ENCODE measurements around the gene F13A1. TPM values are rescaled to one million over a fixed set of nuclear protein-coding genes. Genes with fewer than 3 reads are reported as not detected.

The F13A1 gene
- total RNA-seq, 1 experiment from 2014 or later: not detected

GRCh38 chr6:6352772-6353171 is 32.3 kb upstream of the F13A1 start:
- no TSS peak for BruUV-seq (replicated peaks)
- no peak for TF ChIP-seq CTCF (IDR thresholded peaks at IDR 0.05; ENCODE audit: unreplicated experiment)
- no peak overlapping the region for H3K4me3 Mint-ChIP-seq (ENCODE audit: low read depth, unreplicated experiment)

GRCh38 chr6:6351511-6352025 is 31.1 kb upstream of the F13A1 start:
- BruUV-seq (replicated peaks): no TSS peak
- H3K27me3 Mint-ChIP-seq (ENCODE audit: unreplicated experiment): peaks cover 13% of the 10 kb centered on the region
- no peak overlapping the region for H3K27ac Mint-ChIP-seq (ENCODE audit: unreplicated experiment)
- intact Hi-C loops (cut with micrococcal nuclease; ENCODE audit: unreplicated experiment): no loop called here
- DNase-seq: no peak
- no peak overlapping the region for H3K4me3 Mint-ChIP-seq (ENCODE audit: low read depth, unreplicated experiment)
- no peaks in the 10 kb centered on the region for H3K4me1 Mint-ChIP-seq (ENCODE audit: low read depth, unreplicated experiment)
- no peaks in the 10 kb centered on the region for H3K9me3 Mint-ChIP-seq (ENCODE audit: low read depth, unreplicated experiment)
- H3K36me3 Mint-ChIP-seq (ENCODE audit: insufficient read depth, unreplicated experiment): no peaks in the 10 kb centered on the region
- CTCF ChIA-PET: no interaction called here
- no peak for TF ChIP-seq CTCF (IDR thresholded peaks at IDR 0.05; ENCODE audit: unreplicated experiment)

More at GRCh38 chr6:6352772-6353171, 32.3 kb upstream of the F13A1 start:
- no peaks in the 10 kb centered on the region for H3K9me3 Mint-ChIP-seq (ENCODE audit: low read depth, unreplicated experiment)
- intact Hi-C loops (cut with micrococcal nuclease; ENCODE audit: unreplicated experiment): no loop called here
- no peak for DNase-seq
- no peak overlapping the region for H3K27ac Mint-ChIP-seq (ENCODE audit: unreplicated experiment)
- H3K36me3 Mint-ChIP-seq (ENCODE audit: insufficient read depth, unreplicated experiment): no peaks in the 10 kb centered on the region
- CTCF ChIA-PET: no interaction called here
- H3K27me3 Mint-ChIP-seq (ENCODE audit: unreplicated experiment): peaks cover 13% of the 10 kb centered on the region
- no peaks in the 10 kb centered on the region for H3K4me1 Mint-ChIP-seq (ENCODE audit: low read depth, unreplicated experiment)

GRCh38 chr6:6350696-6351095 is 30.2 kb upstream of the F13A1 start:
- Mint-ChIP-seq H3K36me3 (ENCODE audit: insufficient read depth, unreplicated experiment) (no peaks in the 10 kb centered on the region), H3K27me3 (ENCODE audit: unreplicated experiment) (peaks cover 13% of the 10 kb centered on the region), H3K27ac (ENCODE audit: unreplicated experiment) (no peak overlapping the region), H3K4me3 (ENCODE audit: low read depth, unreplicated experiment) (no peak overlapping the region), H3K4me1 (ENCODE audit: low read depth, unreplicated experiment) (no peaks in the 10 kb centered on the region), H3K9me3 (ENCODE audit: low read depth, unreplicated experiment) (no peaks in the 10 kb centered on the region)
- no peak for DNase-seq
- BruUV-seq (replicated peaks): no TSS peak
- CTCF ChIA-PET: no interaction called here
- intact Hi-C loops (cut with micrococcal nuclease; ENCODE audit: unreplicated experiment): no loop called here
- no peak for TF ChIP-seq CTCF (IDR thresholded peaks at IDR 0.05; ENCODE audit: unreplicated experiment)

GRCh38 chr6:6348256-6348655 is 27.8 kb upstream of the F13A1 start:
- no TSS peak for BruUV-seq (replicated peaks)
- intact Hi-C loops (cut with micrococcal nuclease; ENCODE audit: unreplicated experiment): no loop called here
- no peaks in the 10 kb centered on the region for H3K9me3 Mint-ChIP-seq (ENCODE audit: low read depth, unreplicated experiment)

More at GRCh38 chr6:6348256-6348655, 27.8 kb upstream of the F13A1 start:
- CTCF ChIA-PET: no interaction called here
- H3K27ac Mint-ChIP-seq (ENCODE audit: unreplicated experiment): no peak overlapping the region
- no peaks in the 10 kb centered on the region for H3K36me3 Mint-ChIP-seq (ENCODE audit: insufficient read depth, unreplicated experiment)
- no peak overlapping the region for H3K4me3 Mint-ChIP-seq (ENCODE audit: low read depth, unreplicated experiment)
- DNase-seq: no peak
- H3K4me1 Mint-ChIP-seq (ENCODE audit: low read depth, unreplicated experiment): no peaks in the 10 kb centered on the region
- peaks cover 13% of the 10 kb centered on the region for H3K27me3 Mint-ChIP-seq (ENCODE audit: unreplicated experiment)
- TF ChIP-seq CTCF (IDR thresholded peaks at IDR 0.05; ENCODE audit: unreplicated experiment): no peak

Measured in Calu3 (cell line).